Breast epithelium (tissue), 4 donors: ENCODE results near the gene NAV1. TPM values are rescaled to one million over a fixed set of nuclear protein-coding genes. Genes with fewer than 3 reads are reported as not detected.

Experiments
- DNase-seq, 2 donors: peaks; one replicate each; pipeline ENCODE4 v3.0.0-alpha.2; 2019; ENCODE audit warnings: low spot score in 2 of 2
- H3K27ac ChIP-seq, 2 donors: fragments of 200-600 bp; sonication (generic) in 1 of 2; one replicate each; pipeline ENCODE4 v1.5.1; 2016 to 2019; ENCODE audit warnings: mild to moderate bottlenecking in 1 of 2
- H3K27me3 ChIP-seq, 2 donors: fragments of 200-600 bp; sonication (generic) in 1 of 2; one replicate each; pipeline versions ENCODE4 v1.5.1 to v1.6.0; 2017 to 2019; ENCODE audit warnings: control low read depth in 1 of 2, mild to moderate bottlenecking in 1 of 2
- H3K36me3 ChIP-seq: fragments of 200-600 bp; one replicate; pipeline ENCODE4 v1.5.1; 2019
- H3K4me1 ChIP-seq, 2 donors: fragments of 200-600 bp; sonication (generic); one replicate each; pipeline ENCODE4 v1.5.1; 2016 to 2019; ENCODE audit warnings: control low read depth in 1 of 2
- H3K4me3 ChIP-seq, 3 donors: fragments of 200-600 bp; sonication (generic); 1 replicate in 2 of 3; 2 replicates in 1 of 3; pipeline ENCODE4 v1.5.1; 2016 to 2019; ENCODE audit warnings: mild to moderate bottlenecking in 3 of 3, moderate library complexity in 2 of 3
- H3K9me3 ChIP-seq, 2 donors: fragments of 200-600 bp; sonication (generic) in 1 of 2; one replicate each; pipeline ENCODE4 v1.5.1; 2016 to 2019; ENCODE audit warnings: control low read depth in 1 of 2
- POLR2A ChIP-seq: fragments of 450-650 bp; IDR thresholded peaks from one replicate; pipeline ENCODE4 v1.6.1; 2016; ENCODE audit warnings: antibody characterized with exemption, mild to moderate bottlenecking, moderate library complexity
- POLR2AphosphoS5 ChIP-seq, 3 donors: sonication (generic); formaldehyde crosslinking; IDR thresholded peaks; one replicate each; pipeline ENCODE4 v1.6.1; 2017; ENCODE audit warnings: antibody characterized with exemption in 3 of 3
- intact Hi-C: fragments of 100-400 bp; cut with DNase I; formaldehyde crosslinking; loops from one replicate; pipeline ENCODE4 v1.15.1; 2023; ENCODE audit warnings: low total_unique reads
- total RNA-seq, 3 donors: library from RNA; depleted of rRNA; stranded (reverse); fragments of >200 nt; gene quantifications; one replicate each; pipeline ENCODE4 v1.1.0, GENCODE V29; 2016
- TF ChIP-seq, protein P1 (sequence below), 3 donors: fragments of 450-650 bp; IDR thresholded peaks; one replicate each; pipeline ENCODE4 v1.5.1; 2016 to 2017; ENCODE audit warnings: antibody characterized with exemption in 3 of 3, mild to moderate bottlenecking in 3 of 3, moderate library complexity in 3 of 3

The NAV1 gene
- total RNA-seq, 3 donors from 2014 or later = 11.3 to 31.5 (median 22.7) TPM

DNA sequence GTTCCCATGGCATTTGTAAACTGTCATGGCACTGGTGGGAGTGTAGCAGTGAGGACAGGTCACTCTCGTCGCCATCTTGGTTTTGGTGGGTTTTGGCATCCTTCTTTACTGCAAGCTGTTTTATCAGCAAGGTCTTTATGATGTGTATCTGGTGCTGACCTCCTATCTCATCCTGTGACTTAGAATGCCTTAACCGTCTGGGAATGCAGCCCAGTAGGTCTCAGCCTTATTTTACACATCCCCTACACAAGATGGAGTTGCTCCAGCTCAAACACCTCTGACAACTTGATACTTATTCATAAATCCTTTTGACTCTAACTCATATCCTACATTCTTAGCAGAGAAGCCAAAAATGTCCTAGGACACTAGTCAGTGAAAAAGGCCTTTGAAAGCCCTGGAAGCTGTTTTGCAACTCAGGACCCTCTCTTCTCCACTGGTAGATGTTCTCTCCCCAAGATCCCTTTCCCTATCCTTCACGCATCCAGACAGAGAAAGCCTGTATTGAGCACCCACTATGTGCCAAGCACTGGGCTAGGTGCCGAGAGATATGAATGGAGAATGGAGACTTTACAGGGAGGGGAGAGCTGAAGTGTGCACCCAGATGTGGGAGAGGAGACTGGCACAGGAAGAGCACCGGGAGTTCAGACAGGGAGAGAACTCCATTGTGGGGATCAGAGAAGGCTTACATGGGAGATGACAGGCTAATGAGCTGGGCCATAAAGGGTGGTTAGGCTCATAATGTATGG lies 25.3 kb upstream of the NAV1 start:
- H3K36me3 ChIP-seq = no peaks in the 10 kb centered on the region
- intact Hi-C loops = loop anchor here (5.0 kb wide), 1 partner anchor 81 kb away; no protein-coding TSS in a partner anchor
- H3K27me3 ChIP-seq = no peaks in the 10 kb centered on the region
- peak overlapping the region; percentile 76 to 97 for H3K27ac ChIP-seq
- H3K4me1 ChIP-seq = peaks cover 0 to 18% of the 10 kb centered on the region in 2 donors
- no peak for DNase-seq
- no peak overlapping the region for H3K4me3 ChIP-seq
- no peaks in the 10 kb centered on the region for H3K9me3 ChIP-seq
- TF ChIP-seq, protein P1, sequence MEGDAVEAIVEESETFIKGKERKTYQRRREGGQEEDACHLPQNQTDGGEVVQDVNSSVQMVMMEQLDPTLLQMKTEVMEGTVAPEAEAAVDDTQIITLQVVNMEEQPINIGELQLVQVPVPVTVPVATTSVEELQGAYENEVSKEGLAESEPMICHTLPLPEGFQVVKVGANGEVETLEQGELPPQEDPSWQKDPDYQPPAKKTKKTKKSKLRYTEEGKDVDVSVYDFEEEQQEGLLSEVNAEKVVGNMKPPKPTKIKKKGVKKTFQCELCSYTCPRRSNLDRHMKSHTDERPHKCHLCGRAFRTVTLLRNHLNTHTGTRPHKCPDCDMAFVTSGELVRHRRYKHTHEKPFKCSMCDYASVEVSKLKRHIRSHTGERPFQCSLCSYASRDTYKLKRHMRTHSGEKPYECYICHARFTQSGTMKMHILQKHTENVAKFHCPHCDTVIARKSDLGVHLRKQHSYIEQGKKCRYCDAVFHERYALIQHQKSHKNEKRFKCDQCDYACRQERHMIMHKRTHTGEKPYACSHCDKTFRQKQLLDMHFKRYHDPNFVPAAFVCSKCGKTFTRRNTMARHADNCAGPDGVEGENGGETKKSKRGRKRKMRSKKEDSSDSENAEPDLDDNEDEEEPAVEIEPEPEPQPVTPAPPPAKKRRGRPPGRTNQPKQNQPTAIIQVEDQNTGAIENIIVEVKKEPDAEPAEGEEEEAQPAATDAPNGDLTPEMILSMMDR (IDR thresholded peaks at IDR 0.05) = no peak
- TF ChIP-seq POLR2A (no peak), POLR2AphosphoS5 (IDR thresholded peaks at IDR 0.05) (no peak)

- TF ChIP-seq POLR2A (no peak), POLR2AphosphoS5 (IDR thresholded peaks at IDR 0.05) (no peak)
- TF ChIP-seq, protein P1 (IDR thresholded peaks at IDR 0.05) = no peak
- DNase-seq = no peak
- peaks cover 0 to 18% of the 10 kb centered on the region in 2 donors for H3K4me1 ChIP-seq
- no peaks in the 10 kb centered on the region for H3K9me3 ChIP-seq
- H3K27ac ChIP-seq = no peak overlapping the region
- intact Hi-C loops = loop anchor here (5.0 kb wide), 1 partner anchor 82 kb away; no protein-coding TSS in a partner anchor
- H3K27me3 ChIP-seq = no peaks in the 10 kb centered on the region
- no peak overlapping the region for H3K4me3 ChIP-seq
- no peaks in the 10 kb centered on the region for H3K36me3 ChIP-seq
These were observed 24.5 kb upstream of the NAV1 start for GRCh38 chr1:201514466-201514865.

DNA sequence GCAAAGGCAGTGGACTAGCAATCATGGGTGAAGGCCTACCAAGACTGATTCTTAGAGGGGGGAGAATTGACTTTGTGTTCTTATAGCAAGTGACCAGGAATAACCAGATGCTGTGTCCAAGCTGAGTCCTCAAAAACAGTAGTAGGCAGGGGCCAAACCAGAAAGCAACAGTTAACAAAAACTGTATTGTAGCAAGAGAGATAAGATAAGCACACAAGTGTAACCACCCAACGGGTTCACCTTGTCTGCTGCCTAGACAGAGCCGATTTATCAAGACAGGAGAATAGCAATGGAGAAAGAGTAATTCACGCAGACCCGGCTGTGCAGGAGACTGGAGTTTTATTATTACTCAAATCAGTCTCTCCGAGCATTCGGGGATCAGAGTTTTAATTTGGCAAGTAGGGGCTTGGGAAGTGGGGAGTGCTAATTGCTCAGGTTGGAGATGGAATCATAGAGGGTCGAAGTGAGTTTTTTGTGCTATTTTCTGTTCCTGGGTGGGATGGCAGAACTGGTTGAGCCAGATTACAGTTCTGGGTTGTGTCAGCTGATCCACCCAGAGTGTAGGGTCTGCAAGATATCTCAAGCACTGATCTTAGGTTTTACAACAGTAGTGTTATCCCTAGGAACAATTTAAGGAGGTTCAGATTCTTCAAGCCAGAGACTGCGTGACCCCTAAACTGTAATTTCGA lies 23.7 kb upstream of the NAV1 start:
- TF ChIP-seq, protein P1 (IDR thresholded peaks at IDR 0.05) = no peak
- TF ChIP-seq POLR2A = no peak
- TF ChIP-seq POLR2AphosphoS5 (IDR thresholded peaks at IDR 0.05) = no peak
- Histone ChIP-seq H3K27me3 (no peaks in the 10 kb centered on the region), H3K4me1 (peaks cover 0 to 18% of the 10 kb centered on the region in 2 donors), H3K27ac (no peak overlapping the region), H3K36me3 (no peaks in the 10 kb centered on the region), H3K9me3 (no peaks in the 10 kb centered on the region), H3K4me3 (no peak overlapping the region)
- DNase-seq = no peak
- intact Hi-C loops = no loop called here

GRCh38 chr1:201515895-201516294 lies 23.0 kb upstream of the NAV1 start:
- no peak for TF ChIP-seq POLR2A
- TF ChIP-seq POLR2AphosphoS5 (IDR thresholded peaks at IDR 0.05) = no peak
- TF ChIP-seq, protein P1 (IDR thresholded peaks at IDR 0.05) = no peak
- Histone ChIP-seq H3K9me3 (no peaks in the 10 kb centered on the region), H3K27ac (no peak overlapping the region), H3K36me3 (no peaks in the 10 kb centered on the region), H3K27me3 (no peaks in the 10 kb centered on the region), H3K4me3 (no peak overlapping the region), H3K4me1 (peaks cover 0 to 18% of the 10 kb centered on the region in 2 donors)
- DNase-seq = no peak
- intact Hi-C loops = no loop called here
